Stimulated activated CD4-positive, alpha-beta T cell treated with anti-CD3 and anti-CD28 coated beads, Interleukin-4, amount 100 ng/mL, for 48 hours (primary cell): ENCODE results near the gene FAM111A.

Experiments
- DNase-seq, 2 donors: peaks; one replicate each; pipeline ENCODE4 v3.0.0-alpha.2; 2020; ENCODE audit warnings: low read depth in 2 of 2

The FAM111A gene

DNA sequence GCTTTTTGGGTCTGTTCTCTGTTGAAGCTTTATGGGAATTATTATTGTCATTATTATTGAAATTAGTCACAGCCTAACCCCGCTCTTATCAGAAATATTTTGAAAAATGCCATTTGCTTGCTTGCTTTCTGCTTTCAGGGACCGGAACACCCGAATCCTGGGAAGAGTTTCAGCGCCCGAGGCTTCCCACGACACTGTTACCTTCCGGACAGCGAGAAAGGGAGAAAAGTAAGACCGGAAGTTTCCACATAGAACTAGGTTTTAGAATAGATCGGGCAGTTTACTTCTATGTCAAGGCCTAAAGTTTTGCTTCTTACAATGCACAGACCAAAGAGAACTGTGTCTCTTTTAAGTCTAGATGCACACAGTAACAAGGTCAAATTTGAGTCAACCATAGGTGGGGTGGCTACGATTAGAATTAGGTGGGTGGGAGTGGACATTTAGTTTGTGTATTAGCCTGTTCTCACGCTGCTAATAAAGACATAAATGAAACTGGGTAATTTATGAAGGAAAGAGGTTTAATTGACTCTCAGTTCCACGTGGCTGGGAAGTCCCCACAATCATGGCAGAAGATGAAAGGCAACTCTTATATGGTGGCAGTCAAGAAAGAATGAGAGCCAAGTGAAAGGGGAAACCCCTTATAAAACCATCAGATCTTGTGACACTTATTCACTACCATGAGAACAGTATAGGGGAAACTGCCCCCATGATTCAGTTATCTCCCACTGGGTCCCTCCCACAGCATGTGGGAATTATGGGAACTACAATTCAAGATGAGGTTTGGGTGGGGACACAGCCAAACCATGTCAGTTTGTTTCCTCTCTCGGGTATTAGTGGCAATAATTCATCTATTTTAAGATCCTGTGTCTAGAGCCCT, 57.1 kb downstream of the FAM111A start:
- no peak for DNase-seq

- no peak for DNase-seq
These were observed 57.7 kb downstream of the FAM111A start for GRCh38 chr11:59200423-59200746.

DNA sequence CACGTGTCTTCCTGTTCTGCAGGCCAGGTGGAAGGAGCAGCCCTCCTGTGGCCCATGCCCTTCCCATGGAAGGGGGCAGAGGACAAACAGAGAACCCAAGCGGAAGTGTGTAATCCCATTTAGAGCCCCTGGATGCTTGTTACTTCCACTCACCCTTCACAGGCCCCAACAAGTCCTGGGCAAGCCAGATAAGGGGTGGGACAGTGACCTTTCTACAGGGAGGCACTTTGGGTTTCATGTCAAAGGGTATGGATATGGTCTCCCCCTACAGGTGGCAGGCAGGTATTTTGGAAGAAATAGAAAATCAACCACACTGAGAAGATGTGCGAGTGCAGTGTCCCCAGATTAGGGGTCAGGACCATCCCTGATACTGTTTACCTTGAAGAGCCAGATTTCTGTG, 58.7 kb downstream of the FAM111A start:
- DNase-seq: no peak
